H9 (cell line): Measurements from ENCODE around the gene SLC38A9. TPM values are rescaled to one million over a fixed set of nuclear protein-coding genes. Genes with fewer than 3 reads are reported as not detected.

Source experiments
- DNase-seq: peaks from one replicate; pipeline ENCODE4 v3.0.0-alpha.2; 2017
- H2AFZ ChIP-seq: one replicate; pipeline ENCODE4 v1.6.1; 2013; ENCODE audit warnings: mild to moderate bottlenecking, low read length, control low read depth, moderate library complexity
- H2AK5ac ChIP-seq: 2 replicates; pipeline ENCODE4 v1.6.1; 2013; ENCODE audit warnings: low read length, control low read depth, mixed read lengths; ENCODE audit not compliant: insufficient read length
- H2BK120ac ChIP-seq: one replicate; pipeline ENCODE4 v1.6.1; 2013; ENCODE audit warnings: low read depth, mild to moderate bottlenecking, low read length, control low read depth, inconsistent platforms; ENCODE audit not compliant: poor library complexity, severe bottlenecking
- H2BK12ac ChIP-seq: 2 replicates; pipeline ENCODE4 v1.6.1; 2013; ENCODE audit warnings: low read length, control low read depth, mixed read lengths, low read depth; ENCODE audit not compliant: insufficient read length
- H2BK15ac ChIP-seq: 2 replicates; pipeline ENCODE4 v1.6.1; 2013; ENCODE audit warnings: low read depth, low read length, control low read depth
- H2BK20ac ChIP-seq: one replicate; pipeline ENCODE4 v1.6.1; 2013; ENCODE audit warnings: low read depth, mild to moderate bottlenecking, low read length, control low read depth, inconsistent platforms; ENCODE audit not compliant: poor library complexity, severe bottlenecking
- H2BK5ac ChIP-seq: 2 replicates; pipeline ENCODE4 v1.6.1; 2013; ENCODE audit warnings: low read length, control low read depth, mixed read lengths; ENCODE audit not compliant: insufficient read length
- H3K14ac ChIP-seq: 2 replicates; pipeline ENCODE4 v1.6.1; 2013; ENCODE audit warnings: low read length, control low read depth; ENCODE audit not compliant: insufficient read depth
- H3K18ac ChIP-seq: 2 replicates; pipeline ENCODE4 v1.6.1; 2013; ENCODE audit warnings: low read depth, mild to moderate bottlenecking, mixed read lengths, low read length, control low read depth; ENCODE audit not compliant: insufficient read length
- H3K23ac ChIP-seq: 2 replicates; pipeline ENCODE4 v1.6.1; 2013; ENCODE audit warnings: low read length, control low read depth, mixed read lengths, low read depth; ENCODE audit not compliant: insufficient read length
- H3K23me2 ChIP-seq: 2 replicates; pipeline ENCODE4 v1.6.1; 2013; ENCODE audit warnings: low read depth, mild to moderate bottlenecking, mixed read lengths, low read length, control low read depth; ENCODE audit not compliant: insufficient read length, poor library complexity, severe bottlenecking
- H3K27ac ChIP-seq: 2 replicates; pipeline ENCODE4 v1.5.1; 2013; ENCODE audit warnings: low read length, control low read depth, mixed read lengths, low read depth; ENCODE audit not compliant: insufficient read length
- H3K27me3 ChIP-seq: 2 replicates; pipeline ENCODE4 v1.6.1; 2013; ENCODE audit warnings: low read length, control low read depth, inconsistent platforms; ENCODE audit not compliant: insufficient read depth
- H3K4ac ChIP-seq: 2 replicates; pipeline ENCODE4 v1.6.1; 2013; ENCODE audit warnings: low read depth, mild to moderate bottlenecking, control low read depth, inconsistent platforms, low read length, moderate library complexity
- H3K4me1 ChIP-seq: 2 replicates; pipeline ENCODE4 v1.6.1; 2013; ENCODE audit warnings: low read length, control low read depth, inconsistent platforms; ENCODE audit not compliant: insufficient read depth
- H3K4me2 ChIP-seq: 2 replicates; pipeline ENCODE4 v1.6.1; 2013; ENCODE audit warnings: low read length, control low read depth, mixed read lengths; ENCODE audit not compliant: insufficient read length, insufficient read depth
- H3K56ac ChIP-seq: 2 replicates; pipeline ENCODE4 v1.6.1; 2013; ENCODE audit warnings: low read depth, mild to moderate bottlenecking, mixed read lengths, low read length, control low read depth; ENCODE audit not compliant: insufficient read length
- H3K79me1 ChIP-seq: 2 replicates; pipeline ENCODE4 v1.6.1; 2013; ENCODE audit warnings: low read depth, mild to moderate bottlenecking, moderate library complexity, low read length, control low read depth, inconsistent platforms; ENCODE audit not compliant: insufficient read depth, poor library complexity, severe bottlenecking
- H3K79me2 ChIP-seq: 2 replicates; pipeline ENCODE4 v1.6.1; 2013; ENCODE audit warnings: low read length, control low read depth, inconsistent platforms; ENCODE audit not compliant: insufficient read depth
- H3K9ac ChIP-seq: 2 replicates; pipeline ENCODE4 v1.6.1; 2013; ENCODE audit warnings: low read length, control low read depth, mixed read lengths; ENCODE audit not compliant: insufficient read length; ENCODE audit errors: extremely low read depth
- H3K9me3 ChIP-seq: one replicate; pipeline ENCODE4 v1.6.1; 2013; ENCODE audit warnings: low read depth, low read length, inconsistent platforms; ENCODE audit not compliant: control insufficient read depth
- H3T11ph ChIP-seq: one replicate; pipeline ENCODE4 v1.6.1; 2013; ENCODE audit warnings: mild to moderate bottlenecking, low read length, control low read depth, inconsistent platforms
- H4K20me1 ChIP-seq: one replicate; pipeline ENCODE4 v1.6.1; 2013; ENCODE audit not compliant: control insufficient read depth, insufficient read length, insufficient read depth
- H4K5ac ChIP-seq: 2 replicates; pipeline ENCODE4 v1.6.1; 2013; ENCODE audit warnings: low read depth, mild to moderate bottlenecking, mixed read lengths, low read length, control low read depth; ENCODE audit not compliant: insufficient read length
- H4K8ac ChIP-seq: replicated peaks from 2 replicates; pipeline ENCODE4 v1.6.1; 2013; ENCODE audit warnings: low read length, control low read depth, mixed read lengths, low read depth; ENCODE audit not compliant: insufficient read length
- H4K91ac ChIP-seq: 2 replicates; pipeline ENCODE4 v1.6.1; 2013; ENCODE audit warnings: low read depth, mild to moderate bottlenecking, moderate library complexity, mixed read lengths, low read length, control low read depth; ENCODE audit not compliant: insufficient read length
- H3K27ac Mint-ChIP-seq, 3 experiments: 2 replicates in 2 of 3; 3 replicates in 1 of 3; pipeline ENCODE4 v1.8.0; 2020 to 2021; ENCODE audit warnings: mixed read lengths in 3 of 3, mild to moderate bottlenecking in 1 of 3, moderate library complexity in 1 of 3
- H3K27me3 Mint-ChIP-seq: 2 replicates; pipeline ENCODE4 v1.8.0; 2021; ENCODE audit warnings: low read depth, mild to moderate bottlenecking, moderate library complexity, mixed read lengths
- H3K36me3 Mint-ChIP-seq, 3 experiments: 2 replicates in 2 of 3; 3 replicates in 1 of 3; pipeline ENCODE4 v1.8.0; 2020 to 2021; ENCODE audit warnings: low read depth in 3 of 3, mixed read lengths in 3 of 3; ENCODE audit not compliant: insufficient read depth in 1 of 3
- H3K4me1 Mint-ChIP-seq, 2 experiments: 2 replicates each; pipeline ENCODE4 v1.8.0; 2020; ENCODE audit warnings: mixed read lengths in 2 of 2
- H3K4me3 Mint-ChIP-seq, 2 experiments: 2 replicates in 1 of 2; 3 replicates in 1 of 2; pipeline ENCODE4 v1.8.0; 2020 to 2021; ENCODE audit warnings: mild to moderate bottlenecking in 2 of 2, mixed read lengths in 2 of 2, moderate library complexity in 1 of 2
- H3K9me3 Mint-ChIP-seq, 2 experiments: 2 replicates in 1 of 2; 3 replicates in 1 of 2; pipeline ENCODE4 v1.8.0; 2020; ENCODE audit warnings: mild to moderate bottlenecking in 2 of 2, mixed read lengths in 2 of 2, moderate library complexity in 1 of 2
- WGBS: extraction: QIAGEN DNeasy Blood & Tissue Kit; methylation state at CpG from one replicate; pipeline ENCODE4 v1.1.7; 2013; ENCODE audit warnings: missing lambda C conversion rate, low lambda C conversion rate, mixed read lengths; ENCODE audit not compliant: insufficient read length; ENCODE audit errors: extremely low coverage; 5-methylcytosine and 5-hydroxymethylcytosine counted together
- total RNA-seq: library from RNA; stranded (reverse); gene quantifications from 2 replicates; pipeline ENCODE4 v1.2.1, GENCODE V29; 2021
- TF ChIP-seq, protein P1 (sequence below): fragments of 200-600 bp; sonication (generic); conservative IDR thresholded peaks from 3 replicates; pipeline ENCODE4 v1.8.0; 2021; ENCODE audit warnings: antibody characterized with exemption, mild to moderate bottlenecking

The SLC38A9 gene
- total RNA-seq, 1 experiment from 2014 or later = 48.5 TPM

DNA sequence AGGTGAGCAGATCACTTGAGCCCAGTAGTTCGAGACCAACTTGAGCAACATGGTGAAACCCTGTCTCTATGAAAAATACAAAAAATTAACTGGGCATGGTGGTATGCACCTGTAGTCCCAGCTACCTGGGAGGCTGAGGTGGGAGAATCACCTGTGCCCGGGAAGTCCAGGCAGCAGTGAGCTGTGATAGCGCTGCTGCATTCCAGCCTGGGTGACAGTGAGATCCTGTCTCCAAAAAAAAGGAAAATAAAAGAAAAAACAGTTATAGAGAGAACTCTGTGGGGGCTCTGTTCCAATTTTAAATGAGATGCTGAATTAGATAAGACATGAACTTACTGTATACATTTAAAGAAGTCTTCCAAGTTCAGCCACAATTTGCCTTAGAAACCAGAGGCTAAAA lies 44.2 kb downstream of the SLC38A9 start:
- peaks cover 0 to 29% (median 20%) of the 10 kb centered on the region in 3 experiments; a peak in 6 of 7 replicates for H3K36me3 Mint-ChIP-seq
- TF ChIP-seq, protein P1, sequence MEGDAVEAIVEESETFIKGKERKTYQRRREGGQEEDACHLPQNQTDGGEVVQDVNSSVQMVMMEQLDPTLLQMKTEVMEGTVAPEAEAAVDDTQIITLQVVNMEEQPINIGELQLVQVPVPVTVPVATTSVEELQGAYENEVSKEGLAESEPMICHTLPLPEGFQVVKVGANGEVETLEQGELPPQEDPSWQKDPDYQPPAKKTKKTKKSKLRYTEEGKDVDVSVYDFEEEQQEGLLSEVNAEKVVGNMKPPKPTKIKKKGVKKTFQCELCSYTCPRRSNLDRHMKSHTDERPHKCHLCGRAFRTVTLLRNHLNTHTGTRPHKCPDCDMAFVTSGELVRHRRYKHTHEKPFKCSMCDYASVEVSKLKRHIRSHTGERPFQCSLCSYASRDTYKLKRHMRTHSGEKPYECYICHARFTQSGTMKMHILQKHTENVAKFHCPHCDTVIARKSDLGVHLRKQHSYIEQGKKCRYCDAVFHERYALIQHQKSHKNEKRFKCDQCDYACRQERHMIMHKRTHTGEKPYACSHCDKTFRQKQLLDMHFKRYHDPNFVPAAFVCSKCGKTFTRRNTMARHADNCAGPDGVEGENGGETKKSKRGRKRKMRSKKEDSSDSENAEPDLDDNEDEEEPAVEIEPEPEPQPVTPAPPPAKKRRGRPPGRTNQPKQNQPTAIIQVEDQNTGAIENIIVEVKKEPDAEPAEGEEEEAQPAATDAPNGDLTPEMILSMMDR = no peak
- Histone ChIP-seq H2AK5ac (no peak overlapping the region), H3K27me3 (no peaks in the 10 kb centered on the region), H2AFZ (no peak overlapping the region), H3K4me1 (no peaks in the 10 kb centered on the region), H4K91ac (no peak overlapping the region), H3K4ac (no peak overlapping the region), H3K9me3 (no peaks in the 10 kb centered on the region), H2BK20ac (no peak overlapping the region), H3K27ac (no peak overlapping the region), H3K4me2 (no peak overlapping the region), H2BK5ac (no peak overlapping the region), H3T11ph (no peak overlapping the region), H3K14ac (no peak overlapping the region), H3K56ac (no peak overlapping the region), H4K8ac (no peak overlapping the region), H4K5ac (no peak overlapping the region), H3K23me2 (no peaks in the 10 kb centered on the region), H4K20me1 (no peaks in the 10 kb centered on the region), H2BK120ac (no peak overlapping the region), H3K79me2 (no peaks in the 10 kb centered on the region), H2BK12ac (no peak overlapping the region), H3K79me1 (no peaks in the 10 kb centered on the region), H3K23ac (no peak overlapping the region), H3K18ac (no peak overlapping the region), H2BK15ac (no peak overlapping the region), H3K9ac (no peak overlapping the region)
- peaks cover 0 to 6% of the 10 kb centered on the region in 2 experiments; a peak in 1 of 4 replicates for H3K4me1 Mint-ChIP-seq
- no peaks in the 10 kb centered on the region for H3K27me3 Mint-ChIP-seq
- no peak overlapping the region for H3K4me3 Mint-ChIP-seq
- WGBS = no CpG with 5 or more reads among the region's 3 CpGs
- DNase-seq = no peak
- no peaks in the 10 kb centered on the region for H3K9me3 Mint-ChIP-seq
- H3K27ac Mint-ChIP-seq = peak overlapping the region in 1 of 3 experiments; percentile 12; a peak in 1 of 7 replicates
